Urothelium cell line (cell line): ENCODE data around the gene COL18A1.
"Not testable (repeated sequence)": the region's sequence is repeated elsewhere in the genome, so short reads cannot be mapped to it uniquely, and the experiment has no call there.

ENCODE experiments used
- DNase-seq: peaks from one replicate; pipeline ENCODE4 v3.0.0; 2011; ENCODE audit warnings: low spot score, mixed read lengths
- FAIRE-seq: peaks from 2 replicates; lab custom pipeline; 2011; peaks lifted over from hg19 to GRCh38; lab: Jason Lieb, UNC

Gene COL18A1

GRCh38 chr21:45501081-45502005 is 96.4 kb downstream of the COL18A1 start:
- DNase-seq, FAIRE-seq: not testable (repeated sequence)

GRCh38 chr21:45502006-45502345 is 97.0 kb downstream of the COL18A1 start:
- no peak for DNase-seq
- no peak for FAIRE-seq

- DNase-seq (no peak), FAIRE-seq (no peak)
These were observed 97.6 kb downstream of the COL18A1 start for GRCh38 chr21:45502600-45502999.

GRCh38 chr21:45503226-45503625 is 98.3 kb downstream of the COL18A1 start:
- not testable (repeated sequence) for DNase-seq, FAIRE-seq

GRCh38 chr21:45504021-45504515 is 99.1 kb downstream of the COL18A1 start:
- DNase-seq (no peak), FAIRE-seq (no peak)

GRCh38 chr21:45504516-45505415 is 99.8 kb downstream of the COL18A1 start:
- no peak for FAIRE-seq
- DNase-seq, result no peak

GRCh38 chr21:45505416-45506021 is 100.6 kb downstream of the COL18A1 start:
- DNase-seq (no peak), FAIRE-seq (no peak)

- no peak for FAIRE-seq
These were observed 101.4 kb downstream of the COL18A1 start for GRCh38 chr21:45506241-45506817.

GRCh38 chr21:45506836-45507522 is 102.0 kb downstream of the COL18A1 start:
- DNase-seq (no peak), FAIRE-seq (no peak)

More at GRCh38 chr21:45506241-45506817, 101.4 kb downstream of the COL18A1 start:
- no peak for DNase-seq

- FAIRE-seq (no peak), DNase-seq (no peak)
These were observed 102.5 kb downstream of the COL18A1 start for GRCh38 chr21:45507523-45507875.

- FAIRE-seq, result peak; percentile 88
- no peak for DNase-seq
These were observed 103.0 kb downstream of the COL18A1 start for GRCh38 chr21:45507888-45508508.

- FAIRE-seq (no peak), DNase-seq (no peak)
These were observed 103.9 kb downstream of the COL18A1 start for GRCh38 chr21:45508607-45509565.

- DNase-seq, result no peak
- no peak for FAIRE-seq
These were observed 104.9 kb downstream of the COL18A1 start for GRCh38 chr21:45509566-45510465.

- DNase-seq (no peak), FAIRE-seq (no peak)
These were observed 105.5 kb downstream of the COL18A1 start for GRCh38 chr21:45510466-45510955.

- DNase-seq (no peak), FAIRE-seq (no peak)
These were observed 106.0 kb downstream of the COL18A1 start for GRCh38 chr21:45511007-45511406.

GRCh38 chr21:45511661-45512431 is 106.9 kb downstream of the COL18A1 start:
- FAIRE-seq (no peak), DNase-seq (no peak)

- FAIRE-seq (no peak), DNase-seq (no peak)
These were observed 107.6 kb downstream of the COL18A1 start for GRCh38 chr21:45512626-45513002.
